HG02885 (cell line): ENCODE measurements around the gene IFT122.

Experiments used
- ATAC-seq: cut with Tn5 transposase; IDR thresholded peaks from one replicate; pipeline ENCODE4 v1.9.1; 2021; ENCODE audit warnings: mild to moderate bottlenecking; ENCODE audit not compliant: unreplicated experiment, poor library complexity

IFT122 gene

DNA sequence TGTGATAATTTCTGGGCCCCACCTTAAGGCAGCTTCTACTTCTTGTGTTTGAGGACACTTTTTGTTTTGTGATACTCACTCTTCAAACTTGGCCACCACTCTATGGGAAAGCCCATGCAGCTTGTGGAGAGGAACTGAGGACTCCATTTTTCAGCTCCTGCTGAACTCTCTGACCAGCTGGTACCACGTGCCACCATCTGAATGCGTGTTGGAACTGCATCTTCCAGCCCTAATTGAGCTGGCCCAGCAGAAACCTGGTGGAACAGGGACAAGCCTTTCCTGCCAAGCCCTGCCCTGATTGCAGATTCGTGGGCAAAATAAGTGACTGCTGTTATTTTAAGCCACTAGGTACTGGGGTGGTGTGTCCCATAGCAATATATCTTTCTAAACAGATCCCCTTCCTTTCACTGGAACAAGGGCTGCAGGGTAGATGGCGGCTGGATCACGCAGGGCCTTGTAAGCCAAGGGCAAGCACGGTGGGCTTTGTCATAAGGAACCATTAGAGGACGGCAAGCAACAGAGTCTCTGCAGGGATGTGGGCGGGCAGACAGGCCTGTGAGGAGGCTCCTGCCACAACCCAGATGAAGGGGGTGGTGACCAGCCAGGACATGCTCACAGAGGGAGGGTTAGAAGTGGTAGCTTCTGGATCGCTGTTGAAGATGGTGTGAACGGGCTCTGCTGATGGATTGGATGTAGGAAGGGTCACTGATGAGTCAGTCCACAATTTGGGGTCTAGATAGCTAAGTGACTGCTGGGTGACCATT is 112.4 kb downstream of the IFT122 start:
- ATAC-seq, result no peak

DNA sequence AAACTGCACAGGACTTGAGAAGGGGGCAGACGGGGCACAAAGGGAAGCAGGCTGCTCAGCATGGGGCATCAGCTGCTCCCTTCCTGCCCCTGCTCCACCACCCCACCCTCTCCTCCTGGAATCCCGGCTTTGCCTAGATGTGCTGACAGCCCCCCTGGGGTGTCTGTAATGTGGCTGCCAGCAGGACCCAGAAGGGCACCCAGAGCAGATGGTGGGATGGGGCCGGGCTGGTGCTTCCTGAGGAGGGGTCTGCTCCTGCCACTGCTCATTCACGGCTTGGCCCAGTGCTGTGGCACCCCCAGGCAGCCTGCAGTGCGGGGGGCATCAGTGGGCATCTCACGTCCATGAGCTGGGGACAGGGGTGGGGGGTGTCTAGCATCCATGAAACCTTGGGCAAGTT is 113.1 kb downstream of the IFT122 start:
- no peak for ATAC-seq

DNA sequence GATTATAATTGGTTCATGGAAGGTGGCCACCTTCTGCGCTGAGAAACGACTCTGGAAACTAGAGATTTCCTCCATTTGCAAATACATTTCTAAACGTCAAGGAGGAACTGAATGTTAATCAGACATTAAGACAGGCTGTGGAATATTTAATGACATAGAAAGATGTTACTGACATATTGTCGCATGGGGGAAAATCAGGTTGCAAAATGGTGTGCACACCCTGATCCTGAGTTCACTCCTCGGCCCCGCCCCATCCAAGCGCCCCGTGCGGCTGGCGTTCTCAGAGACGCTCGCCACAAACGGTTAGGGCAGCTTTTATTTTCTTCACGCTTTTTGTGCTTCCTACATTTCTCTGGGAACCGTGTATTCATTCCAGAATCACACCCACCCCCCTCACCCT is 113.7 kb downstream of the IFT122 start:
- no peak for ATAC-seq

DNA sequence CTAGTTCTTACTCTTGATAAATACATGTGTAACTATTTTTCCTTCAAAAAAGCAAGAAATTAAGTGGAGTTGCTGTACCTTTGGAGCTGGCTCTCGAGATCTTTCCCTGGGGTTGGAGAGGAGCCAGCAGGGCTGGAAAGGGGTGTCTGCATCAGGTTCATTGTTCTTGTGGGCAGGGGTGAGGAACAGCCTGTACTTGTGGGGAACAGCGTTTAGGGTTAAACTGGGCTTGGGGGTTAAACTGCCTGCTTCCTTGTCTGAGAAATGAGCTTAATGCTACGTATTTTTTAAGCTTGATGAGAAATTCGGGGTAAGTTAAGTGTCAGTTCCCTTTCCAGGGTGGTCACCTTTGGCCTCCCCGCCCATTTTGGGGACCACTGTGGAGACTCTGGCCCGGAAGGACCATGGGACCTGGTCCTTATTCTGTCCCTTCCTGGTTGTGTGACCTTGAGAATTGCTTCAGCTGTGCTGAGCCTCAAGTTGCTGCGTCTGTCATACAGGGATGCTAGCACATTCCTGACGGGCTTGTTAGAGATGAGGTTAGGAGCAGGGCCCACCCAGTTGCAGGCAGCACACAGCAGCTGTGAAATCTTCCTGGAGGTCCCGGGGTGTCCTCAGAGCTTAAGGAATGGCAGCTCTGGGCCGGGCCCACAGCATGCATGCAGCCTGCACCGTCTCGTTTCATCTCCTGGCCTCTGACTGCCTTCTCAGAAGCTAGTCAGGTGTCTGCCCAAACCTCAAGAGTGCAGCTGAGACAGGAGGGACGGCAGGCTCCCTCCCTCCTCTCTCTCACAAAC is 114.5 kb downstream of the IFT122 start:
- no peak for ATAC-seq

DNA sequence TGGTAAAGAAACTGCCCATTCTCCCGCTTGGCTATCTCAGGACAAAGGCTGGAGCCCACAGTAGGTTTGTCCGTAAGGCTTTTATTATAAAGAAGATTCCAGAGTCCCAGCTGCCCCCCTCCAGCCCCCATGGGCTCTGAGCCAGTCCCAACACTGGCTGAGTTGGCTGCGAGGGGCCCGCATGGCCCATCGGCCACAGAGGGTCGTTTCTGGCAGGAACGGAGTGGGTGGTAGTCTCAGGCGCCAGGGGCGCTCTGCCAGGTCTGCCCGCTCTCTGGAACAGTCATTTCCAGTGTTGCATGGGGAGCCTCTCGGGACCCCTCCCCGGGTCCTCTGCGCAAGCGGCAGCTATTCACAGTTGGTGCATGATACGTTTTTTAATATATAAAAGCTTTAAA is 115.1 kb downstream of the IFT122 start:
- ATAC-seq, result no peak

DNA sequence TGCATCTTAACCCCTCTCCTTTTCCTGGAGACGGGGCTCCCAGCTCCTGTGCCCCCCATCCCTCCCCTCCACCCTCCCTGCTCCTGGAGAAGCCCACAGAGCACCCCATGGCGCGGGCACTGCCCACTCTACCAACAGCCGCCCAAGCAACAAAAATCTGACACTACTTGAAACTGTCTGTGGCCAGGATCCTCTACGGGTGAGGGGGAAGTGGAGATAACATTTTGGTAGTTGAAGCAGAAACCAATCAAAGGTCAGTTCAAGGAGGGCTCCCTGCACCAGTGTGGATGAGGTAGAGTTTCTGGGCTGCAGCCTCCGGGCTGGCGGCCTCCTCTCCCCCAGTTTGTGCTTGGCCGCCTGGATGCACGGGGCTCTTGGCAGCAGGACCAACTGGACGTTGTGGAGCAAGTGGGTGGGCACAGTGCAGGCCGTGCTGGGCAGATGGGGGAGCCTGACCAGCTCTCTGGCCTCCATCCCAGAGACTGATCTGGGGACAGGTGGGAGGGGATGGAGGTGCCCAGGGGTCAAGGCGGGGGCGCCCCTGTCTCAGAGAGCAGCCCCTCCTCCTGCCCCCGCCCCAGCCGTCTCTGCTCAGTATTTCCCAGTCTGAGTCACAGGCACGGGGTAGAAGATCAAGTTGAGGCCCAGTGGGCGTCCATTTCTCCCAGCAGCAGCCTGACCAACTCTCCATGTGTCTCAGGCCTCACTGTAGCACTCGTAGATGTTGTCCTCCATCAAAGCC is 115.8 kb downstream of the IFT122 start:
- ATAC-seq, result no peak

DNA sequence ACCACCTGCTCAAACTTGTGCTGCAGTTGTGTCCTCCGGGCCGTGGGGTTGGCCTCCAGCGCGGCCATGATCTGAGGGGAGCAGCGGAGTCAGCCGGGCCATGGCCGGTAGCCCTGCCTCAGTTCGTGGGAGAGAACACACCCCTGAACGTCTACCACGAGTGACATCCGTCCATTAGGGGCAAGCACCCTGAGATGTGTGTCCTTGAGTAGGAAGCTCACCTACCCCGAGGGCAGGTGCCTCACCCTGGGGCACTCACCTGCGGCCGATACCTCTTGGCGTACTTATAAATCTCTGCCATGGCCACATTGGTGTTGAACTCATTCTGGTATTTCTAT is 116.3 kb downstream of the IFT122 start:
- ATAC-seq, result no peak

DNA sequence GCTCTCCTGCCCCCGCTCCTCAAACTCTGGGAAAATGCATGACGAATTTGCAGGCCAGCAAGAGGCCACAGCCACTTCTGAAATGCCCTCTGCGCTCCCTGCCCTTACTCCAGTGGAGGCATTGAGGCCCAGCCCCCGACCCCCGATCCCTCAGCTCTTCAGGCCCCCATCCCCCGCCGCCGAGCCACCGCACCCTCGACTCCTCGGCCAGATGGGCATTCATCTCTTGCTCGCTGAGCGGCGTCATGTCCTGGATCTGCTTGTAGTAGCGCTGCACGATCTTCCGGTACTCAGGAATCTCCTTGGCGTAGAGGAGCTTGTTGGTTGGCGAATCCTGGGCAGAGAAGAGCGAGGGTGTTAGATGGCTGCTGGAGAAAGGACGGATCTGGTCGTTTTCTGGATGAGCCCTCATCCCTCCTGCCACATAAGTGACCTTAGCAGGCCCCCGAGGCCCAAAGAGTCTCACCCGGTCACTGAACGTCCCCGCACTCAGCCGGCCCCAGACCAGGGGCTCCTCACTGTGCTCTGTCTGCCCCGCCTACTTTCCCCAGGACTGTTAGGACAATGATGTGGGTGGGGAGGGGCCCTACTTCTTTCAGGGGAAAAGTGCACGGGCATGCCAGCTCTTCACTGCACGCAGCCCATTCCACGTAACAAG is 117.0 kb downstream of the IFT122 start:
- ATAC-seq, result no peak

DNA sequence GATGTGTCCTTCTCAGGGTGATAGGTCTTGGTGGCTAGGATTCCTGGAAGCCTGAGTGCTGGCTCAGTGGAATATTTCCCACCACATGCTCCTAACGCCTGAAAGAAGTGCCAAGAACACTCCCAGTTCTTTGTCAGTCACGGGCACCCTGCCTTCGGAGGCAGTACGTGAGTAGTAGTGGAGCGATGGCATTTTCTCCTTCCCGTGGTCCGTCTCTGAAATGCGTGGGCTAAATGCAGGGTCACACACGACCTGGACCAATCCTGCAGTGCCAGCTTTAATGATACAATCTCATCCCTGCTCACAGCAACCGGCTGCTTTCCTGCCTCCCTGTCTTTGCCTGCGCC is 117.5 kb downstream of the IFT122 start:
- no peak for ATAC-seq

DNA sequence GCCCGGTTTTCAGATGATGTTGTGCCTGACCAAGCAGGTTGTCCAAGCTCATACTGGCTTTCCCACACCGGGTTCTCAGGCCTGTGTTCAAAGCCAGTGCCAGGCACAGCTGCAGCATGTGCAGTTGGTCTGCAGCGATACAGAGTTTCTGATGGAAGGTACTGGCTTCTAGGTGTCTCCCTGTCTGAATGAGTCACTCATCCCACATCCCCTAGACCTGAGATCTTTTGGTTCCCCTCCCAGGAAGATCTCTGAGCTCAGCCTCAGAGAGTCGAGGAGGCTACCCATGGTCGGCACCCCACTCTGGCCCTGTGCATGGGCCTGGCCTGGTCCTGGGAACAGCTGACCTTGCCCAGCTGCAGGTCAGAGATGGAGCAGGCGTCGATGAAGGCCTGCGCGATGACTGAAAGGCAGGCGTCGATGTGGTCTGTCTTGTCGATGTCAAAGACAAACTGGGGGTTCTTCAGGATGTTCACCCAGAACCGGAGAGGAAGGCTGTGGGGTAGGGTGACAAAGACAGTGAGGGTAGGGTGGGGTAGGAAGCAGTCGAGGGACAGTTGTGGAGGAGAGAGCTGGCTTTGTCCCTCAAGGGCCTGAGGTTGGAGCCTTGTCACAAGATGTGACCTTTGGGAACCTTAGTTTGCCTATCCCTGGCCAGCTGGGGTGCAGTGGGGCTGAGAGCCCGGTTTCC is 118.2 kb downstream of the IFT122 start:
- no peak for ATAC-seq

DNA sequence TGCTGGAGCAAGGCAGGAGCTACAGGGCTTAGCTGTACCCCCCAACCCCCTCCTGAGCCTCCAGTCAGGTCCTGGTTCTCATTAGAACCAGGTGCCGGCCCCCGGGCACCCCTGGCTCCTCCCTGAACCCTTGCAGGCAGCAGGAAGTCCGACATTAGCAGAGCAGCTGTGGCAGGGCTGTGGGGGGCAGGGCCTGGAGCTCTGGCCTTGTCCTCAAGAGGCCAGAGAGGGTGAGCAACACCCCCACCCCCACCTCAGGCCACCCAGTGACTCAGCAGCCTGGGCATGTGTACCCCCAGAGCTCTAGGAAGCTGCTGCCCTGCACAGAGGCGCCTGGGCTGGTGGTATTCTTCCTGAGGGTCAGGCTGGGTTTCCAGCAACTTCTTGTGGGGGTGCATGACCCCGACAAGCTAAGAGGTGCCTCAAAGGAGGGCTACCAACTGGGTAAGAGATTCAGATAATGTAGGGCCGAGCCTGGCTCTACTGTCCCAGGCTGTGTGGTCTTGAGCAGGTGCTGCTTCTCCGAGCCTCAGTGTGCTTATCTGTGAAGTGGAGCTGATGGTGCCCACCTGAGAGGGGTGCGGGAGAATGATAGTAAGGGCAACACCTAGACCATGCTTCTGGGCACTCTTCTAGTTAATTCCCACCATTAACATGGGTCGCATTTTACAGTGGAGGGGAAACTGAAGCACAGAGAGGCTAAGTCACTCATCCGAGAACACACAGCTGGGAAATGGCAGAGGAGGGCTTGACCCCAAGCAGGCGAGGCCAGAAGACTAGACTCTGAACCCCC is 118.9 kb downstream of the IFT122 start:
- ATAC-seq, result no peak

DNA sequence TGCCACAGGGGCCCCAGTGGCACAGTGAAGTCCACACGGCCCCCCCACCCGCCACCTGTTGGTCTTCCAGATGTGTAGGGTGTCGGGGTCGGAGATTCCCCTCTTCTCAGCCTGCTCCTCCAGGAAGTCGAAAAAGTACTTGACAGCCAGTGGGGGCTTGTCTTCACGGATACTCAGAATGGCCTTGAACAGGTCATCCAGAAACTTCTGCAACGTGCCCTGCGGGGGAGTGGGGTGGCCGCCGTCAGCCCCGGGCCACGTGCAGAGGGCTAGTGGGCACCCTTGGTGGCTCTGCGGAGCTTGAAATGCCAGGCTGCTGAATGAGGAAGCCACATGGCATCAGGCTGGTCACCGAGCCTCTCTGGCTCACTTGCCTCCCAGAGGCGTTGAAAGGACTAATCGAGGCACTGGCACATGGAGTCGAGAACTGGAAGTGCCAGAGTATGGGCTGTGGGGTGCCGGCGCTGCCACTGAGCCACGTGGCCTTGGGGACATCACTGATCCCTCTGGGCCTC is 119.6 kb downstream of the IFT122 start:
- no peak for ATAC-seq

DNA sequence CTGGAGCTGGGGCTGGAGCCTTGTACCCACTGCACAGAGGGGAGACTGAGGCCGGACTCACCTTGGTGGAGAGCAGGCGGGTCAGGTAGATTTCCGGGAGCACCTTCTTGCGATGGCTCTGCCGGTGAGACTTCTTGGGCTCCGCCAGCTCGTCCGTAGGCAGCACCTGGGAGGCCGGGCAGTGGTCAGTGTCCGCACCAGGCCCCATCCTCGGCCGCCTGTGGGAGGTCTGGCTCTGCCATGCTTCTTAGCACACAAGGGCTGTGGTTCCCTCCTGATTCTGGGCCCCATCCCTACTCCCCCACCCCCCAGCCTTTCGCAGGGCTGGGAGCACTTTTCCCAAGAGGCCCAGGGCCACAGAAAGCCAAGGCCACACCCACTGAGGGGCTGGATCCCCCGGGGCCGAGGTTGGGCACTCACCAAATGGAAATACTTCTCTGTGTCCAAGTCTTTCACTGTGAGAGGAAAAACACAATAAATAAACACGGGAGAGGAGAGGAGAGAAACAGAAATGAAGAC is 120.3 kb downstream of the IFT122 start:
- ATAC-seq, result no peak

DNA sequence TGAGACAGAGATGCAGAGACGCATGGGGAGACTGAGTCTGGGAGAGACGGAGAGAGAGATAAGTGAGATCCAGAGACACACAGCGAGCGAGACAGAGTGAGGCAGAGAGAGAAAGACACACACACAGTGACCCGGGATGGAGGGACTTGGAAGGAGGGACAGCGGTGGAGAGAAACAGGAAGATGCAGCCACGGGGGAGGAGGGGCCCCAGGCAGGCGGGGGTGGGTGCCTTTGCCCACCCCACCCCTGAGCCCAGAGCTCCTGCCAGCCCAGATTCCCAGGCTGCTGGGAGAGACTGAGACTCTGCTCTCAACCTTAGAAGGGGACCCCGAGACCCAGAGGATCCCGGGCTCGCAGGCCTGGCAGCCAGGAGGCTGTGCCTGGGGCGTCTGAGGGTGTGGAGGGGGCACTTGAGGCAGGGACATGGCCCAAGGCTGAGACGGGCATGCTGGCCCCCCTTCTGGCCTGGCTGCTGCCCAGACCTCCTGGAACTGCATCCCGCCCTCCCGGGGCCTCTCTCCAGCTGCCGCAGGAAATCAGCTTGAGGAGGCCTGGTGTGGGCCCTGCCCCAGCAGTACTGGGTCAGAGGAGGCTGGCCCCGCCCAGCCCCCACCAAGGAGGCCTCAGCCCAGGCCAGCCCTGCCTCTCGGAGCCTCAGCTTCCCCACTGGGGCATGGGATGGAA is 121.0 kb downstream of the IFT122 start:
- no peak for ATAC-seq

DNA sequence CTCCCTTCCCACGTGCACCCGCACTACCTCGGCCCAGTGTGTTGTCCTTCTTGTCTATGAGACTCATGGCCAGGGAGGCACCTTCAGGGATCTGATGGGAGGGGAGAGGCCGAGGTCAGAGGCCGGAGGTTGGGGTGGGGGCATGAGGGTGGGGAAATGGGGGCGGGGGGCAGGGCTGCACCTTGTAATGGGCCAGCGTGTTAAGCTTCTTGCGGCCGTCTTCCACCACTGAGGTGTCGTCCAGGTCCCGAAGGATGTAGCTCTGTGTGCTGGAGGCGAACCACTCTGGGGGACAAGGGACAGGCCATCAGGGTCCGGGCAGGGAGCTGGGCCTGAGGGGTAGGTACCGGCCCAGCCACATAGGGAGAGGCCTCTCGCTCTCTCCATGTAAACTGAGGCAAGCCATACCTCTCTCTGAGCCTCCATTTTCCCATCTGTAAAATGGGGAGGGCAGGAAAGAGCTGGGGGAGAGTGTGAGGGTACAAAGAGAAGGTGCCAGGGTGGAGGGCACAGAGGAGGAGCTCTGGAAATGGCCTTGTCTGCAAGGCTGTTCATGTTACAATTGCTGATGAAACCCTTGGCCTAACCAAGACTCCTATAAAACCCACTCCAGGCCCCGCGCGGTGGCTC is 121.7 kb downstream of the IFT122 start:
- ATAC-seq, result no peak

DNA sequence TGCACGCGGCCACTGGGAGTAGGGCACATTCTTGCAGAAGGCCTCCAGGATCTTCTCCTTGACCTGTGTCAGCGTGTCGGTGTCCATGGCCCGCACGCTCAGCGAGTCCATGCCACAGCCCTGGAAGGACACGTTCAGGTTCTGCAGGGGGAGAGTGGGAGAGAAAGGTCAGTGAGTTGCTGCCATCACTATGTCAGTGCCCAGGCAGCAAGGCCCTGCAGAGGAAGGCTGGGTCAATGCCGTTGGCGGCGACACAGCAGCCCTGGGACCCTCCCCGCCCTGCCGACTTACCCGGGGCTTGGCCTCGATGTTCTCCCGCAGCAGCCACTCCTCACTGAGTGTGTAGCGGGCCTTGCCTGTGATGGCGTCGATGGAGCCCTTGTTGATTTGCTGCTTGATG is 122.8 kb downstream of the IFT122 start:
- no peak for ATAC-seq

DNA sequence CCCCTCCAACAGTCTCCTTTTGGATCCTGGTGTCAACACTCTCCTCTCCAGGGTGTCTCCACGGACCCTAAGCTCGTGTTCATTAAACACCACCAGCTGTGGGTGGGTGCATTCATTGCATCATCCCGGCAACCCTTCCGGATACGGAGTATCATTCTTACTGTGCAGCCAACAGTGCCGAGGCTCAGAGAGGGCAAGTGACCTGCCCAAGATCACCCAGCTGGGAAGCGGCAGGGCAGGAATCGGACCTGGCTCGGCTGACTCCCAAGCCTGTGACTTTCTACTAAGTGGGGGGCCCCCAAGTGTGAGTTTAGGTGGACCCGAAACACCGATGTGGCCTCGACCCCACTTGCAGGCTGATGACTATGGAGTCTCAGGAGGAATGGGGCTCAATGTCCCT is 123.3 kb downstream of the IFT122 start:
- no peak for ATAC-seq
